Measurements from ENCODE around the gene ATP8A2.

DNA sequence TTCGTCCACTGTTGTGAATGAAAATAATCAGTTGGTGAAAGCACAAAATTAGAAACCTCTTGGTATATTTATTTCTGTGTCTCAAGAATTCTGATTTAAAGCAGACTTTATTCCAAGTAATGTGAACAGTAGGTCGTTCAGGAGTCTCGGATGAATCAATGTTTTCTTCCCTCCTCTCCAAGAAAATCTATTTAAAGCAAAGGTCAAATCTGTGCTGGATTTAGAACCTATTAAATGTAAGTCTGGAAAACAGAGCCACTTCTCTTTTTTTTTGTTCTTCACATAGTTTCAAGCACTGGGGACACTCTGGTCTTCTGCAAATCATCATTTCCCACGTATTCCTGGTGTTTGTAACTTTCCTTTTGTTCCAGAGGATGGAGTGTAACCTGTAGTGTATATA lies 312.7 kb downstream of the ATP8A2 start:
- TF ChIP-seq ZFP36 (IDR thresholded peaks at IDR 0.05; ENCODE audit: low read depth, low read length, partially characterized antibody) (no peak), ZFX (CRISPR knock-in tag; IDR thresholded peaks at IDR 0.05) (no peak), POLR2A (conservative IDR thresholded peaks at IDR 0.05) (no peak), BCL6 (CRISPR knock-in tag; IDR thresholded peaks at IDR 0.05) (no peak), HNRNPK (IDR thresholded peaks at IDR 0.05; ENCODE audit: low read depth, low read length, poor library complexity, severe bottlenecking) (no peak), SRF (CRISPR knock-in tag; IDR thresholded peaks at IDR 0.05) (no peak), POLR2AphosphoS5 (IDR thresholded peaks at IDR 0.05; ENCODE audit: control insufficient read depth, insufficient read depth, low read depth, low read length) (no peak), CTCF (IDR thresholded peaks at IDR 0.05 in 2 of 3, conservative IDR thresholded peaks at IDR 0.05 in 1 of 3; ENCODE audit: insufficient read depth in 2 of 3, low read depth in 1 of 3, low read length in 3 of 3) (no peak), ZZZ3 (IDR thresholded peaks at IDR 0.05) (no peak), HIVEP1 (CRISPR knock-in tag; IDR thresholded peaks at IDR 0.05) (no peak), ZBTB1 (CRISPR knock-in tag; IDR thresholded peaks at IDR 0.05; ENCODE audit: borderline replicate concordance, low read depth) (no peak), BCLAF1 (IDR thresholded peaks at IDR 0.05; ENCODE audit: borderline replicate concordance in 1 of 2, control insufficient read depth in 1 of 2, low read depth in 2 of 2, low read length in 1 of 2) (no peak)

Measured in K562 (cell line).